Non-pigmented ciliary epithelial cell (primary cell): Measurements from ENCODE around the gene BLVRA.
"Not testable (repeated sequence)": the region's sequence is repeated elsewhere in the genome, so short reads cannot be mapped to it uniquely, and the experiment has no call there.

ENCODE experiments used
- DNase-seq: peaks from one replicate; pipeline ENCODE4 v3.0.0-alpha.2; 2010; ENCODE audit warnings: low read depth

The BLVRA gene

DNA sequence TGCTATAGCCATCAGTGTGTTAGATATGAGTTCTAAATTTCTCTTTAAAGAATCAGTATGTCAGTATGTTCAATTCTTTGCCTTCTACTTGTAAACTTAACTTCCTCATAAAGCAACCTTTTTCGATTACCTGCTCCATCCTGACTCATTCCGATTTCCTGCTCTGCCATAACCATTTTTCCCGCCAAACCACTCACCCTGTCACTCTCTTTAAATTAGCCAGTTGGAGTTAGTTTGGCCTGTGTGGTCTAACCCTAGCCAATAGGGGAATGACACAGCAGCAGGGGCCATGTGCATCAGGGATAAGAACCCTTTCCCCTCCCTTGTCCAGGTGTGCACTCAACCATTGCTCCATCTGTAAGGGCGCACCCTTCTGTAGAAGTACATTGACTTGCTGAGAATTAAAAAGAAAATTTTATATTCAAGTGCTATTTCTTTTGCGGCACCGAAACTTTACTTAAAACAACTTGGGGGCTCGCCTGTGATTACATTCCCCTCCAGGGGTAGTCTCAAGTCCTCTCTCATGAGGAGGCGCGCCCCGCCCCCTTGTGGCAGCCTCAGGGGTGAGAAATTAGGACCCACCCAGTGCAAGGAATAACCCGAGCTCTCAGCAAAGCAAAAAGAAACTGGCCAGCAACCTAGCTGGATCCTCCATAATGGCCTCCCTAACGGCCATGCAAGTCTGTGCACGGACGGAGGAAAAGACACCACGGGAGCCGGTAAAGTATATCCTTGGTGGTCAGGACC, 51.9 kb downstream of the BLVRA start:
- not testable (repeated sequence) for DNase-seq

DNA sequence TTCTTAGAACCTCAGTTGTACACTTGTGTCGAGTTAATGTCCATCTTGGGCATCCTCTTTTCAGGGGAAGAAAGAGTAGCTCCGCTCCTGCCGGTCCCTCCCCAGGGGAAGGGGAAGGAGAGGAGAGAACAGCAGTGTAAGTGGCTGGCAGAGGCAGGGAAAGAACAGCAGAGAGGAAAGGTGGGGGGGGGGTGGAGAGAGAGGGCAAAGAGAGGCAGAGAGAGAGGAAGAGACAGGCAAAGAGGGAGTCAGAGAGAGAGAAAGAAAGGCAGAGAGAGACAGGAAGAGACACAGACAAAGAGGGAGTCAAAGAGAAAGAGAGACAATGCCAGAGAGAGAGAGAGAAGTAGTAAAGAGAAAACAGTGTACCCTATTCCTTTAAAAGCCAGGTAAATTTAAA, 56.9 kb downstream of the BLVRA start:
- no peak for DNase-seq

DNA sequence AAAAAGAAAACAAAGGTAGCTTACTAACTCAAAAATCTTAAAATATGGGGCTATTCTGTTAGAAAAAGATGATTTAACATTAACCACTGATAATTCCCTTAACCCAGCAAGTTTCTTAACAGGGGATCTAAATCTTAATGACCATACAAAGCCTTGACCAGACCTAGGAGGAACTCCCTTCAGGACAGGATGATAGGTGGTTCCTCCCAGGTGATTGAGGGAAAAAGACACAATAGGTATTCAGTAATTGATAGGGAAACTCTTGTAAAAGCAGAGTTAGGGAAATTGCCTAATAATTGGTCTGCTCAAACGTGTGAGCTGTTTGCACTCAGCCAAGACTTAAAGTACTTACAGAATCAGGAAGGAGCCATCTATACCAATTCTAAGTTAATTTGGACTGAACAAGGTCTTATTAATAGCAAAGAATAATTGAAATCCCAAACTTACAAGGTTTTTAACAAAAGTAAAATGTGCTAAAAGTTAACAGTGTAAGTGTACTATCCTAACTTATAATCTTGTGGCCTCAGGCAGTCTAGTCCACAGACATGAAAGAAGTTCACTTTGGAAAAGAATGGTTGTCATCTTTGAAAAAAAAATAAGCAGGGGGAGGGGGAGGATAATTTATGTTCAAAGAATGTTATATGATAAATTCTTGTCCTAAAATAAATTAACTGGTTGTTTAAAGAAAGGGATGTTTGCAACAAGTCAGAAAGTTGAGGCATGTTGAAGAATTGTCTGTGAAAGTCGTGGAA, 57.7 kb downstream of the BLVRA start:
- not testable (repeated sequence) for DNase-seq

DNA sequence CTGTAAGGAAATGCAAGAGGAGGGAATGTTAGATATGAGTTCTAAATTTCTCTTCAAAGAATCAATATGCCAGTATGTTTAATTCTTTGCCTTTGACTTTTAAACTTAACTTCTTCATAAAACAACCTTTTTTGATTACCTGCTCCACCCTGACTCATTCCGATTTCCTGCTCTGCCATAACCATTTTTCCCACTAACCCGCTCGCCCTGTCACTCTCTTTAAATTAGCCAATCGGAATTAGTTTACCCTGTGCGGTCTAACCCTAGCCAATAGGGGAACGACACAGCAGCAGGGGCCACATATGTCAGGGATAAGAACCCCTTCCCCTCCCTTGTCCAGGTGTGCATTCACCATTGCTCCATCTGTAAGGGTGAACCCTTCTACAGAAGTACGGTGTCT, 64.9 kb downstream of the BLVRA start:
- DNase-seq = not testable (repeated sequence)

DNA sequence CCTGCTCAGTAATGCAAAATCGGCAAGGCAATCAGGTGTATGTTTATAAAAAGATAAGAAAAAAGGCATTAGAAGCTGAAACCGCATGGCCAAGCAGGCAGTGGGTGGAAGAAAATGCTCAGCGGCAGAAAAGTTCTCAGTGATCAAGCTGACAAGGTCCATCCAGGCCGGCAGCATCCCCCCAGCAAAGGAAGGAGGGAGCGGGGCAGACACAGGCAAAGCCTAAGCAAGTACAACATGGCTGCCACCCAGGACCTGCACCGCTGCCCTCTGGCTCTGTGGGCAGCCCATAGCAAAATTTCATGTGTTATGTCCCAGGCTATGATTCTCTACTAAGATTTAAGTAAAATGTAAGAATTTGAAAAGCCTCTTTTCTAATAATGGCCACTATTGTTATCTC, 65.5 kb downstream of the BLVRA start:
- DNase-seq = no peak

DNA sequence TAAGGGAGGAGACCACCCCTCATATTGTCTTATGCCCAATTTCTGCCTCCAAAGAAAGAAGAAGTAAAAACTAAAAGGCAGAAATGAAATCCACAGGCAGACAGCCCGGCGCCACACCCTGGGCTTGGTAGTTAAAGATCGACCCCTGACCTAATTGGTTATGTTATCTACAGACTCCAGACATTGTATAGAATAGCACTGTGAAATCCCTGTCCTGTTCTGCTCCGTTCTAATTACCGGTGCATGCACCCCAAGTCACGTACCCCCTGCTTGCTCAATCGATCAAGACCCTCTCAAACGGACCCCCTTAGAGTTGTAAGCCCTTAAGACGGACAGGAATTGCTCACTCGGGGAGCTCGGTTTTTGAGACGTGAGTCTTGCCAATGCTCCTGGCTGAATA, 66.0 kb downstream of the BLVRA start:
- DNase-seq = not testable (repeated sequence)

DNA sequence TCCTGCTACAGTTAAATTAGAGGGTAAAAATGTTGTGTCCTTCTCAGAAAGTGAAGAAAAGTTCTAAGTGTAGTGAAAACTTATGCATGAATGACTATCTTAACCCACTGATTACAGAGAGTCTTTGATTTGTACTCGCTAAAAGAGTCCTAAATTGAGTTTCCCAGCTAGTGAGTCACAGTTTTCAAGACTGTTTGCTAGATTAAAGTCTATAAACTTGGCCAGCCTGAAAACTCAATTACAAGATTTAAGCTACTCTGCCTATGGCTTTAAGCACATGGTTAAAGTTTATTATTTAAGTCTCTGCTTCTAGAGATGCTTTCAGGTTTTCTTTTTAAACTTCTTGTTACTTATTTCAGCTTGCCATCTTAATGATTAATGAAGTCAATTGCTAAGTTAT, 66.5 kb downstream of the BLVRA start:
- no peak for DNase-seq

DNA sequence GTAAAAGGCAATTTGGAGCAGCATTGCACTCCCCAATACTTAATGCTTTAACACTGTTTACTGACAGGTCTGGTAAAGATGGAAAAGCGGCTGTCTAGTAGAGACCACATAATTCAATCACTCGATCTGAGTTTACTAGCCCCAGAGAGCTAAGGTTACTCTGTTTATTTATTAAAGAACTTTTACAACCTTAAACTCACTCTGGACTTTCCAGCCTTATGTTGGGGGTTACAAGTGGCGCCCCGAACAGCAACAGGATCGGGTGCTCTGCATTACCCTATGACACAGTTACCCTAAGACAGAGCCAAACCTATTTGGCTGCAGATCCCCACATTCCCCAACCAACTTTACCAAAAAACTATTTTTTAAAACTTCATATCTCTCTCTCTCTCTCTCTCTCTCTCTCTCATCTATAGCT, 66.9 kb downstream of the BLVRA start:
- no peak for DNase-seq

DNA sequence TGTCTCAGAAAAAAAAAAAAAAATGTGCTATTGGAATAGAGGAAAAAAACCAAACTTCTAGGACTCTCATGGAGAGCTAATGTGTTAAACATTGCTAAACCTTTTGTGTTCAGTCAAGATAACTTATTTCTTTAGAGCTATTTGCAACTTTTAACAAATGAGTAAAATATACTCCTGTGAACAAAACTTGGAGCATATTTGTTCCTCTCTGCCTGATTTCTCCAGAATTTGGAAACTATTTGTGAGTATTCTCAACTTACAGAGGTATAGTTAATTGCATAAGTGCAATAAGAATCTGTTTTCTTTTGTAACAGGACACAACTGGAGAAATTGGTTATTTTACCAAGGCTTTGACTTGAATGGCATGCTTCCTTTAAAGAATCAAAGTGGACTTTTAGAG, 72.4 kb downstream of the BLVRA start:
- not testable (repeated sequence) for DNase-seq

DNA sequence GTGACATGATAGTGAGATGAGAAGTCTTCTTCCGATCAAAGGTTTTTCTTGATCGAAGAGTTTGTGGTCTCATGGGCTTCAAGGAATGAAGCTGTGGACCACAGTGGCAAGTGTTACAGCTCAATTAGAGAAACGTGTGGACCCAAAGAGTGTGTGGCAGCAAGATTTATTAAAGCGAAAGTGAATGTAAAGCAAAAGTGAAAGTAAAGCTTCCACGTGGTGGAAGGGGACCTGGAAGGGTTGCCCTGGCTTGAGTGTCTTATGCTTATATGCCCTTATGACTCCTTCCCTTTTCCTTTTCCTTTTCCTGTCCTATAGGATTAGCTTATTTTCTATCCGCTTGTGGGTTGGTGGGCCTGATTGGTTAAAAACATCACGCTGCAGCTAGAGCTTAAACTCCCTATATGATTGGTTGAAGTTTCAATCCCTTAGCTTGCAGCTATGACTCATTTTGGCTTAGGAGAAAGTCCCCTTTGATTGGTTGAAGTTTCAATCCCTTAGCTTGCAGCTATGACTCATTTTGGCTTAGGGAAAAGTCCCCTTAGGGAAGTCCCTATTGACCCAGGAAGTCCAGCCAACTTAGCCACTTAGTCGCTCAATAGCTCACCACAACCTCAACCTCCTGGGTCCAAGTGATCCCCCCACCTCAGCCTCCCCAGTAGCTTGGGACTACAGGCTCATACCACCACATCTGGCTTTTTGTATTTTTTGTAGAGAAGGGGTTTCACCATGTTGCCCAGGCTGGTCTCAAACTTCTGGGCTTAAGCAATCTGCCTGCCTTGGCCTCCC, 76.2 kb downstream of the BLVRA start:
- DNase-seq = no peak

DNA sequence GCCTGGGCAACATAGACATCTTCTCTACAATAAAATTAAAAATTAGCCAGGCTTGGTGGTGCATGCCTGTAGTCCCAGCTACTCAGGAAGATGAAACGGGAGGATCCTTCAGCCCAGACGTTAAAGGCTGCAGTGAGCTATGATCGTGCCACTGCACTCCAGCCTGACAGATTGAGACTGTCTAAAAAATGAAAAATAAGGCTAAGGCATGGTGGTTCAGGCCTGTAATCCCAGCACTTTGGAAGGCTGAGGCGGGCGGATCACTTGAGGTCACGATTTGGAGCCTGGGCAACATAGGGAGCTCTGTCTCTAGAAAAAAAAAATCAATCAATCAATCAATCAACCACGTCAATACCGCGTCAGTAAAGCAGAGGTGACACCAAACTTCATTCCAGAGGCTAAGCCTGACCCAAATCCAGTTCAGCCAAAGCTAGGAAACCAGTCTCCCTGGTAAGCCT, 79.8 kb downstream of the BLVRA start:
- no peak for DNase-seq

DNA sequence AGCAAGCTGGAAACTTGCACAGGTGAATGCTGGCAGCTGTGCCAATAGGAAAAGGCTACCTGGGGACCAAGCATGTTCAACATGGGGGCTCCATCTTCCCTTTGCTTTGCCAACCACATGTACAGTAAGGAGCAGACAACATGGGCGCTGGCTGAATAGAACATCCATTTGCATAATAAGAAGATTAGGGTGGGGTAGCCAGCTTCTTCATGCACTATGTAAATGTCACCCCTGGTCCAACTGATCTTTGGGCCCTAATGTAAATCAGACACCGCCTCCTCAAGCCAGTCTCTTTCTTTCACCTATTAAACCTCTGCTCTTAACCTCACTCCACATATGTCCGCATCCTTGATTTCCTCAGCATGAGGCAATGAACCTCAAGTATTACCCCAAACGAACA, 84.8 kb downstream of the BLVRA start:
- DNase-seq = no peak

DNA sequence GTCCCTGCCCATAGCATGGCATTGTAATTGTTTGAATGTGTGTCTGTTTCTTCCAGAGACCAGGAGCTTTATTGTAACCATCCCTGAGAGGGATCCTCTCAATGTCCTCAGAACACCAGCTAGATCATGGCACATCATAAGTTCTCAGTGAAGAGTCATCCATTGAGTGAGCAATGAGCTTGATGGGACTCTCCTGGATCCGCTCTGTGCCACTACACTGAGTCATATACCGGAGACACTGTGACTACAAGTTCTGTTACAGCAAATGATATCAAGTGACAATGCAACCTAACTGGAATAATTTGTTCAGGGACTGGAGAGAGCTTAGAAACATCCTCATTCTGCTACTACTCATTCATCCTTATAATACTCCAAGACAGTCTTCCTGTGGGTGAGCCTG, 85.8 kb downstream of the BLVRA start:
- no peak for DNase-seq

DNA sequence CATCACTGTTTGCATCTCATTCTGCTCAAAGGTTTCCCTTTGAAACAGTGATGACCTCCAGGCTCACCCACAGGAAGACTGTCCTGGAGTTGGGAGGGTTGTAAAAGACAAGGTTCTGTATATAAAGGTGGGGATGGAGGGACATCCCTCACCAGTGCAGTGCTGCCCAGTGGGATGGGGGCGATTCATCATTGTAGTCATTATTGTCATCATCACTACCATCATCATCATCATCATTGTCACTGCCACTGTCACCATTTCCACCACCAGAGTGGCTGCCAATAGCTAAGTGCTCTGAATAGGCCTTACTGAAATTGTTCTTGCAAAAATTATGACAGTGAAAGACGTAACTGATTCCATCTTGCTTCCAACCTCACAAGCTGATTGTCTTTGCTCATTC, 86.2 kb downstream of the BLVRA start:
- no peak for DNase-seq

DNA sequence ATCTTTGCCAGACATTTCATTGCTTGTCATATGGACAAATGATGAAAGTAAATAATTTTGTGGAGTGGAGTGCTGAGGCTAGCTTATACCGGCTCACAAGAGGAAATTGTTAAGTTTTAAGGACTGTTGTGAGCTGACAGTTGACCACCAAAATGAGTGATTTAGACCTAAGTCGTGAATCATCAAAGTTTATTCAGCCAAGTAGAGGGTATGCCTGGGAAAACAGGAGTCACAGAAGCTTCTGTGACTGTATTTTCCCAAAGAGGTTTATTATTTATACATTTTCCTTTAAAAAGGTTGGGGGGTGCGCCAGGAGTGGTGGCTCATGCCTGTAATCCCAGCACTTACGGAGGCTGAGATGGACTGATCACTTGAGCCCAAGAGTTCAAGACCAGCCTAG, 89.0 kb downstream of the BLVRA start:
- DNase-seq = no peak

DNA sequence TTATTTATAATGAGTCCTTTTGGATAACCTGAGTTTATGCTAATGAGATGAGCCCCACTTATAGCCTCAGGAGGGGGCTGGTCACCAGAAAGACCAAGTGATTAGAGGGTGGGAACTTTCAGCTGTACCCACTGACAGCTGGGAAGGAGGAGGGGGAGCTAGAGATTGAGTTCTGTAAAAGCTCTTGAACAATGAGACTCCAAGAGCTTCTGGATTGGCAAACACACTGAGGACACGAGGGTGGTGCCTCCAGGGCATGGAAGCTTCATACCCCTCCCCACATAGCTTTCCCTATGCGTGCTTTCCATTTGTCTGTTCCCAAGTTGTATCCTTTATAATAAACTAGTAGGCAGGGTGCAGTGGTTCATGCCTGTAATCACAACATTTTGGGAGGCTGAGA, 90.6 kb downstream of the BLVRA start:
- no peak for DNase-seq

DNA sequence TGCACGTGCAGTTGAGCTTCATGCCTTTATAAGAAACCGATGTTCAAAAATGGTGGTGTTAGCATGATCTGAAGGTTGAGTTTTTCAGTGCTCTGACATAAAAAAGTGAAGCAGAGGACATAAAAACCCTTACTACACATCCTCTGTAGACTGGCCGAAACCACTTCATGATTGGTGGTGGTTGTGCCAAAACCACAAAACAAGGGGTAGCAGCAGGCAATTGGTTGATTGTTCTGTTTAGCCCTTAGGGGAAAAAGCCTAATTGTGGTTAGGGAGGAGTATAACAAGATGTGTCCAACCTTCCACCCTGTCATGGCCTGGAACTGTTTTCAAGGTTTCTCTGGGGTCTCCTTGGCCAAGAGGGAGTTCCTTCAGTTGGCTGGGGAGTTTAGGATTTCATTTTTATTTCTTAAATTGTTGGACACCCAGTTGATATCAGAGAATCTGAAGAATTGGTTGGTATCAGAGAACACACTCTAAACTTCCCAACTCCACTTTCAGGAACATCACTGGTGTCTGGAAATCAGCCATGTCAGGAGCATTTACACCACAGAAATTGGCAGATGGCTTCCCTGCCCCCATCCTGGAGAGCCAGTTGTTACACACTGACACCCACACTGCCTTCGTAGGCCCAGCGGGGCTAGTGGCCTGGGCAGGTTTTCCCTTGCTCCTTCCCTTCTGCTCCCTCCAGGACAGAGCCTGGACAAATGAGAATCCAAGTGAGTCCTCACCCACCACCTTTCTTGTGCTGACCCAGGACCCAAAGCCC, 92.1 kb downstream of the BLVRA start:
- no peak for DNase-seq

DNA sequence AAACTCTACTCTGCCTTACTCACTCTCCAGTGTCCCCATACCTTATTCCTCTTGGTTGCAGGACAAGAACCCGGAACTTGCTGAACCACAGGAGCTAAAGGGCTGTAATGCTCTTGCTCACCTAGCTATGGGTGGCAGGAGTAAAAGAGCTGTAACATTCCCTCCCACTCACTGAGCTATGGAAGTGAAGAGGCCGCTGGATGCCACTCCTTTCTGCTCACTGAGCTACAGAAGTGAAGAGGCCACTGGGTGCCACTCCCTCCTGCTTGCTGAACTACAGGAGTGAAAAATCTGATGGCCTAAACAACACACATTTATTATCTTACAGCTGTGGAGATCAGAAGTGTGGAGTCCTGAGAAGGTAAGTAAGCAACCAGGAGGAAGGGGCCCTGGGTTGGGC, 93.3 kb downstream of the BLVRA start:
- no peak for DNase-seq

DNA sequence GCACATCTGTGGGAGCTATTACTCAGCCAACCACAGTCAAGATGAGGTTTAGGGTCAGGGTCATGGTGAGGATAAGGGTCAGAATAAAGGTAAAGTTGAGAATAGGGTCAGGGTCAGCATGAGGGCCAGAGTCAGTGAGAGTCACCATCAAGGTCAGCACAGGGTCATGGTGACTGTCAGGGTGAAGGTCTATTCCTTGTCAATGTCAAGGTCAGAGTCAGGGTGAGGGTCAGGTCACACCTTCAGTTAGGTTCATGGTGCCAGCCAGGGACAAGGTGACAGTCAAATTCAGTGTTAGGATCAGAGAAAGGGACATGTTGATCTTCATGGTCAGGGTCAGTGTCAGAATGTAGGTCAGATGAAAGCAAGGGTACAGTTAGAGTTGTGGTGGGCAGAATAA, 96.7 kb downstream of the BLVRA start:
- DNase-seq = no peak

DNA sequence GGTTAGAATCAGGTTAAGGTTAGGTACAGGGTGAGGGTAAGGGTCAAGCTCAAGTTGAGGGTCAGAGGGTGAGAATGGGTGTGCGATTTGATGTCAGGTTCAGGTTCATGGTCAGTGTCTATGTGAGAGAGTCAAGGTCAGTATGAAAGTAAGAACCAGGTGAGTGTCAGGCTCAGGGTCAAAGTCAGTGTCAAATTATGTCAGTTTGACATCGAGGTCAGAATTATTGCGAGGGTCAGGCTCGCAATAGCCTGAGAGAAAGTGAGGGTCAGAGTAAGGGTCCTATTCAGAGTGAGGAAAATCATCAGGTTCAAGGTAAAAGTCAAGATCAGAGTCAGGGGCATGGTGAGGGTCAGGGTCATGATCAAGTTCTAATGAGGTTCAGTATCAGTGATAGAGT, 97.8 kb downstream of the BLVRA start:
- no peak for DNase-seq
